Kasumi-1 (cell line): ENCODE results near the gene ABCG2.

Experiments
- DNase-seq, 2 experiments: peaks; one replicate each; lab custom pipeline; 2025; lab: John Stamatoyannopoulos, UW

The ABCG2 gene

DNA sequence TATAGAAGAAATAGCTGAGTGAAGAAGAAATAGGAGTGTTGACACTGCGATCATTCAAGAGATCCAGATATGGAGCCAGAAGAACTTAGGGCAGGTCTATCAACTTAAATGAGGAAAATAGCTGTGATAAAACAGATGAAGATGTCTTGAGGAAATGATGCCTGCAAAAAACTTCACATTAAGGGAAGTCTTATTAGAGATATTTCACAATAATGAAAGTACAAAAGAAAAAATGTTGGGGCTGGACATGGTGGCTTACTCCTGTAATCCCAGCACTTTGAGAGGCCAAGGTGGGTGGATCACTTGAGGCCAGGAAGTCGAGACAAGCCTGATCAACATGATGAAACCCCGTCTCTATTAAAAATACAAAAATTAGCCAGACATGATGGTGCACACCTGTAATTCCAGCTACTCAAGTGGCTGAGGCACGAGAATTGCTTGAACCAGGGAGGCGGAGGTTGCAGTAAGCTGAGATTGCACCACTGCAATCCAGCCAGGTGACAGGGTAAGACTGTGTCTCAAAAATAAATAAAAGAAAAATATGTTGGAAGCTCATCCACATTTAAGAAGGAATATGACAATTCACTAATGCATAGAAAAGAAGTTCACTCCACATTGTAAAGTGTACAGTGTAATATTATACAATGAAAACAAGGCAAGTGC, 94.7 kb downstream of the ABCG2 start:
- DNase-seq = no peak

DNA sequence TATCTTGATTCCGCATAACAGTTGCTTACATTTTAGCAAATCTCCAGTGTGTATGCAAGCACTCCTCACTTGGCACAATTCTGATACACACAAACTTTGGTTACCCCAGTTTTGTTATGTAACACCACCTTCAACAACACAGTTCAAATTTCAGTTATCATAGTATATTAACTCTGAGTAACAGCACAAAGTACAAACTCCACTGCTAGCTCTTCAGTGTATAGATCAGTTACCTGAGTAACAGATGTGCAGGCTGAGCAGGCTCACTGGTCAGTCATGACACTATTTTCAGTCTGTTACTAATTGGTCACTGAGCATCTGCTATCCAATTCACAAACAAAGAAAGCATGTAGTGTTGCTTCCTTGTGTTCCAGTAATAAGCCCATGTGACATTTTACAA, 95.6 kb downstream of the ABCG2 start:
- DNase-seq = no peak

DNA sequence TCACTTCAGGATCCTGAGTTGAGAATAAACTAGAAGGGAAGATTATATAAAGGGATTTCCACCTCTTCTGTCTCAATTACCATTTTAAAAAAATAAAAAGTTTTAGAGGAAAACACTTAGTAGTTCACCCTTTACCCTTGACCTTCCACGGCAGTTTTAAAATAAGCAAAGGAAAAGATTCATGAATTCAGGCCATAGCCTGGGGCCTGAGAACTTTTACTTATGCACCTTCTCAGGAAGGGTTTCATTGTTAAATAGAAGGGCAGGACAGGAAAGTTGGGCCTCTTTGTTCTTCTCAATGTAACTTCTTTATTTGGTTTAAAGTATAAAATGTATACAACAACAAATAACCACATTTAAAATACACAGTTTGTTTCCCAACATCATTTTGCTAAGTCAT, 96.1 kb downstream of the ABCG2 start:
- DNase-seq = no peak

DNA sequence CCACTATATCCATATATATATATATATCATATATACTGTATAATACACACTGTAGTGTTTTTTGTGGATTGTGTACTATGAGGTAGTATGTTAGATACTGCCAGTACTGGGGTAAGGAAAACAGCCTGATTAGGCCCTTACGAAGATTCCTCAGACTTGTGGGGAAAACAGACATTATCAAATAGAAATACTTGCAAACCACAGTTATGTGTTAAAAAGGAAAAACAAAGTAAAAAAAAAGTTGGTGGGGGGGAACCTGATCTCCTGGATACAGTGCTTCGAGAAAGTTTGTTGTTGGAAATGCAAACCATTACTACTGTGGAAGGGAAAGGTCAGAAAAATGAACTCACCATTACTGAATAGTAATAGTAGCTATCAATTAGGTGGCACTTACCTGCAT, 98.0 kb downstream of the ABCG2 start:
- no peak for DNase-seq

DNA sequence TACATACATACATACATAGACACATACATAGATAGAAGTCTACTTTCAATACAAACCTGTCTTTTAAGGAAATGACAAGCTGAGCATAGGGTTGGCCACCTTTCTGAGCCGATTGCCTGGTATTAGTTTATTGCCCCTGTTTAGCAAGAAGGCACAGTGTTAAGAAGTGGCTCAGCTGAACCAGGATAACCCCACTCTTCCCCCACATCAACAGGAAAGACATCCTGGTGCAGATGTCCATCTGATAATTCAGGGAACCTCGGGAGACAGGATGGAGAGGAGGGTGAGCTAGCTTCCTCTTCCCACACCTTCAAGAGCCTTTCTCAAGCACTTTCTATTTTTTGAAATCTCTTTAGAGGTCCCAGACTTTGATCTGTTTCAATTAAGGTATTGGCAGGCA, 98.7 kb downstream of the ABCG2 start:
- no peak for DNase-seq

DNA sequence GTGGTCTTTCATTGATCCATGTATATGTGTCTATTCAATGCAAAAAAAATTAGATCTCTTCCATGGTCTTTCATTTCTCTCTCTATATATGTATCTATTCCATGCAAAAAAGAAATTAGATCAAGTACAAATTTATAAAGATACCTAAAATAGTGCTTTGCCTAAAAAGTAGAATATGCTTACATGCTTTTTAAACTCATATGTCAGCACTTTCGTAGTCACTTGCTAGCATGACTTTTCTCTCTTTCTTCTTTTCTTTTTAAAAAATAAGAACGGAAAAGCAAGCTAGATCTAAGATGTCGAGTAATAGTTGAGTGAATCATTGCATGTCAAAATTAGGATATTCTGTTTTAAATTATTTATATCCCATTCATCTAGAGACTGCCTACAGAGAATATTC, 100.1 kb downstream of the ABCG2 start:
- DNase-seq = no peak

DNA sequence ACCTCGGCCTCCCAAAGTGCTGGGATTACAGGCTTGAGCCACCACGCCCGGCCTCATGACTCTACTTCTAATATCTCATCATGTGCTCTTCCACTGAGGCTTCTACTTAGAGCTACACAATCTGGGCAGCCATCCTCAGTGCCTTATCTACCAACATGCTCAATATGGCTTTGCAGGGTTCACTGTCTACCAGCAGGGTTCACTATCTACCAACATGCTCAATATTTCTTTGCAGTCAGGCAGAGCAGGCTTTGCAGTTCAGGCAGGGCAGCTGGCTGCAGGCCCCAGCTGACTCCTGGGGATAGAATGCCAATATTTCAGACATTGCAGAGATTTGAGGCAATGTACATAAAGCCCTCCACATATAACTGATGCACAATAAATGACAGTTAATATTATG, 103.5 kb downstream of the ABCG2 start:
- peak; percentile 49 to 57 for DNase-seq

DNA sequence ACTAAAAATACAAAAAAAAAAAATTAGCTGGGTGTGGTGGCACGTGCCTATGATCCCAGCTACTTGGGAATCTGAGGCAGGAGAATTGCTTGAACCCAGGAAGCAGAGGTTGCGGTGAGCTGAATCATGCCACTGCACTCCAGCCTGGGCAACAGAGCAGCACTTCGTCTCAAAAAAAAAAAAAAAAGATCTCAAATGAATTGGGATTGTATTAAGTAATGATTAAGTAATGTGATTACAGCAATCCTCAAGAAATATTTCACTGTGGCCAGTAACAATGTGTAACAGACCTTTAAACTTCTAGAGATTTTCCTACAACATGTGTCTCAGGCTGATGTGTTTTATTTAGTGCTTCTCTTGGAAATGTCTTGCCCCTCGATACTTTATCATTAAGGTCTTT, 104.2 kb downstream of the ABCG2 start:
- no peak for DNase-seq

DNA sequence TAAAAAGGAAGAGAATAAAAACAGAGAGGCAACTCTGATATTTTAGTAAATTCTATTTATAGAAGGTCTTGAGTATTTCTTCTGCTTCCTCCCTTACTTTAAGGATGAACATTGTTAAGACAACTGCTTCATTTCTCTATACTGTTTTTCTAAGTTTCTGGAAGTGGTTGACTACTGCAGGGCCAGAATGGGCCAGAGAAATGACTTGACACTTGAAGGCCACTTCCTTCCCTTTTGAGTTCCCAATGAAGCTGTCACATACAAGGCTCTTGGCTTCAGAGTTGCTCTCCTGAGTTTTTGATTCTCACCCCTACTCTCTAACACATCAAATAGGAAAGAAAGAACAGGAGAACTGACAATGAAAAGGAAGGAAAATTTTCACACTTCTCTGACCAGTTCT, 113.4 kb downstream of the ABCG2 start:
- DNase-seq = peak; percentile 12 to 32

DNA sequence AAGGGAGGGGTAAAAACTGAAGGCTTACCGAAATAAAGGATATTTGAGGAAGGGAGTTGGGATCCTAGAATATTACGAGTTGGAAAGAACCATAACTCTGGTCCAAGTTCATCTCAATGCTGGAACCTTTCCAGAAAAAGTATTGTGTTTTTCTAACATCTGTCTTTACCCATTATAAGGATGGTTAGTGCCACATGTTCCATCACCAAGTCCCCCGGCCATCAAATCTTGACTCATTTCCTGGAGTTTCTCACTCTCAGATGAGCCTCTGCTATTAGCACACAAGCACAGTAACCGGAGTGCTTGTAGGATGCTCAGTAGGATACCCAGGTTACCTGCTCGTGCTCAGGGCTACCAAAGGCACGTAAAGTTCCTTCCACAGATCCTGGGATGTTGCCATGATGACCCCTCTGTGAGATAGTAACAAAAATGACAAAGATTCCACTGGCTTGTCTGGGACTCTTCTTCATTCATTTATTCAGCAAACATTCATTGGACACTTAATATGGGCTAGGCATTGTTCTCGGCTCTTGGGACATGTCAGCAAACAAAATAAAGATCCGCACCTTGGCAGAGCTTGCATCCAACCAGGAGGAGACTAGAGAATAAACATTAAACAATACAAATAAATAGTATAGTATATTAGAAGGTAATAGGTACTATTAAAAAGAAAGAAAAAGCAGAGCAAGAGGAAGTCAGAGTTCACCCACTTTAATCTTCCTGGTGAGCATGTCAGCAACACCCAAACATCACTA, 114.7 kb downstream of the ABCG2 start:
- no peak for DNase-seq

DNA sequence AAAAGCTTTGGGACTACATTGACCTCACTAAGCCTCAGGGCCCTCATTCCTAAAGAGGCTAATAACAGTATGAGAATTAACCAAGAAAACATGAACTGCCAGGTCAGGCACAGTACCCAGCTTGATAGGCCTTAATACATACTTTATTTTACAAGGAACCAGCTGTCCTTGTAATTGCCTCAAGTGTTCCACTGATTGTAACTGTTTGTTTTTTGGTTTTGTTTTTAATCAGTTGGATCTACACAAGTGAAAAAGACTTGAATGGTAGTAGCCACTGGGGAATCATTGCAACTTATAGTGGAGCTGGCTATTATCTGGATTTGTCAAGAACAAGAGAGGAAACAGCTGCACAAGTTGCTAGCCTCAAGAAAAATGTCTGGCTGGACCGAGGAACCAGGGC, 115.4 kb downstream of the ABCG2 start:
- no peak for DNase-seq

DNA sequence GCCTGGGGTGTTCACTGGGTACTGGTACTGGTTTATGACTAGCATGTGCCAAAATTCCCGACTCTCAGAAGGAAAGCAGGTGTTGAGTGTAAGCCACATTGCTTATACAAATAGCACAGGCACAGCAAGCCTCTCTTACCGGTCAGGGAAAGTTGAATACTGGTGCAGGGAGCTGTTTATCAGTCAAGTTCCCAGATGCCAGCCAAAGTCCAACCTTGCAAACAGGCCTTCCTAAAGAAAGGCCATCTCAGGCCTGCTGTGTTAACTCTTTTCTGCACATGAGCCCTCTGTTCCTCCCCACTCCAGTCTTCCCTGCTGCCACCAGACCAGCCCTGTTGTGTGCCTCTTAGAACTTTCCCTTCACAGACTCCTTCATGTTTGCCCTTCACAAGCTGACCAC, 116.8 kb downstream of the ABCG2 start:
- no peak for DNase-seq

DNA sequence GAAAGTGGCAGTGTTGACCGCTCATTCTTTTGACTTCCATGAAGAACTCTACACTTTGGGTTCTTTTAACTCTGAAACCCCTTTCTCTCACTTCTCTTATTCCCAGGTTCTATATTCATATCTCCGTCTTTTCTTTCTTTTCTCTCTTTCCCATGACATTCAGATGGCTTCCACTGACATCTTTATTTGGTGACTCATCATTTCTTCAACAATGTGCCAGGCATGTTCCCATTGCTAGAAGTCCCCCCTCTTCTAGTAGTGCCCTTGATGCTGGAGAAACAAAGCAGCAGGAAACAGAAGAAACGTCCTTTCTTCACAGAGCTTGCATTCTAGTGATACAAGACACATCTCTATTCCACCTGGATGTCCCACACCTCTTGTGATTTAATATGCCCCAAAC, 117.7 kb downstream of the ABCG2 start:
- no peak for DNase-seq
